HG02852 (cell line): ENCODE measurements around the gene PIK3R5.

Source experiments
- ATAC-seq: cut with Tn5 transposase; IDR thresholded peaks from one replicate; pipeline ENCODE4 v1.9.1; 2021; ENCODE audit warnings: mild to moderate bottlenecking, moderate library complexity; ENCODE audit not compliant: unreplicated experiment

The PIK3R5 gene

DNA sequence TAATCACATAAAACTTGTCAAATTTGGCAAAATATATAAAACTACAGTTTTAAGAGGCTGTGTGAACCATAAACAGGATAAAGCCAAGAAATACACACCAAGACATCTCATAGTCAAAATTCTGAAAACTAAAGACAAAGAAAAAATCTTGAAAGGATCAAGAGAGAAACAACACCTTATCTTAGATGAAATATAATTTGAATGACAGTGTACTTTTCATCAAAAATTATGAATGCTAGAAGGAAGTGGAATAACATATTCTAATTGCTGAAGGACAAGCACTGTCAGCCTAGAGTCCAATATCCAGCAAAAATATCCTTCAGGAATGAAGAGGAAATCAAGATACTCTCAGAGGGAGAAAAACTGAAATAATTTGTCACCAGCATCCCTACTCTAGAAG lies 37.2 kb downstream of the PIK3R5 start:
- no peak for ATAC-seq

- no peak for ATAC-seq
These were observed 38.1 kb downstream of the PIK3R5 start for GRCh38 chr17:8927395-8927794.

- no peak for ATAC-seq
These were observed 39.7 kb downstream of the PIK3R5 start for GRCh38 chr17:8925808-8926207.

GRCh38 chr17:8925141-8925540 lies 40.4 kb downstream of the PIK3R5 start:
- ATAC-seq, result no peak

GRCh38 chr17:8924595-8924994 lies 40.9 kb downstream of the PIK3R5 start:
- peak; percentile 79 for ATAC-seq

GRCh38 chr17:8923762-8924161 lies 41.7 kb downstream of the PIK3R5 start:
- no peak for ATAC-seq

- ATAC-seq, result no peak
These were observed 42.6 kb downstream of the PIK3R5 start for GRCh38 chr17:8922928-8923327.

- no peak for ATAC-seq
These were observed 43.1 kb downstream of the PIK3R5 start for GRCh38 chr17:8922451-8922850.

- ATAC-seq, result no peak
These were observed 44.4 kb downstream of the PIK3R5 start for GRCh38 chr17:8921147-8921546.

- ATAC-seq, result no peak
These were observed 46.6 kb downstream of the PIK3R5 start for GRCh38 chr17:8918807-8919465.

- no peak for ATAC-seq
These were observed 49.0 kb downstream of the PIK3R5 start for GRCh38 chr17:8916466-8916865.

- ATAC-seq, result no peak
These were observed 51.0 kb downstream of the PIK3R5 start for GRCh38 chr17:8914554-8914953.

- no peak for ATAC-seq
These were observed 51.6 kb downstream of the PIK3R5 start for GRCh38 chr17:8913879-8914278.

DNA sequence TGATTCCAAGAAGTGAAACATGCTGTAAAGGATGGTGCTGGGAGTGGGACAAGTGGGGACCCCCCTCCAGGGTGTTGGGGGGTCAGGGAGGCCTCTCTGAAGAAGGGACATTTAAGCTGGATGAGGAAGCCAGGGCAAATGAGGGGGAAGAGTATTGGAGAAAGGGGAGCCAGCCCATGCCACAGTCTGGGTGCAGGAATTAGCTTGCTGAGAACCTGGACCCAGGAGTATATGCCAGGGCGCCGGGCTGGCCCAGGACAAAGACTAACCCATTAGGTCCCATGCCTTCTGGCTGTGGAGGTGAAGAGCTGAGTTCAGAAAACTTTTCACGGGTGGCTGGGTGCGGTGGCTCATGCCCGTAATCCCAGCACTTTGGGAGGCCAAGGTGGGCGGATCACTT lies 52.4 kb downstream of the PIK3R5 start:
- ATAC-seq, result no peak

GRCh38 chr17:8912084-8912981 lies 53.2 kb downstream of the PIK3R5 start:
- ATAC-seq, result no peak

GRCh38 chr17:8910969-8911604 lies 54.4 kb downstream of the PIK3R5 start:
- no peak for ATAC-seq

DNA sequence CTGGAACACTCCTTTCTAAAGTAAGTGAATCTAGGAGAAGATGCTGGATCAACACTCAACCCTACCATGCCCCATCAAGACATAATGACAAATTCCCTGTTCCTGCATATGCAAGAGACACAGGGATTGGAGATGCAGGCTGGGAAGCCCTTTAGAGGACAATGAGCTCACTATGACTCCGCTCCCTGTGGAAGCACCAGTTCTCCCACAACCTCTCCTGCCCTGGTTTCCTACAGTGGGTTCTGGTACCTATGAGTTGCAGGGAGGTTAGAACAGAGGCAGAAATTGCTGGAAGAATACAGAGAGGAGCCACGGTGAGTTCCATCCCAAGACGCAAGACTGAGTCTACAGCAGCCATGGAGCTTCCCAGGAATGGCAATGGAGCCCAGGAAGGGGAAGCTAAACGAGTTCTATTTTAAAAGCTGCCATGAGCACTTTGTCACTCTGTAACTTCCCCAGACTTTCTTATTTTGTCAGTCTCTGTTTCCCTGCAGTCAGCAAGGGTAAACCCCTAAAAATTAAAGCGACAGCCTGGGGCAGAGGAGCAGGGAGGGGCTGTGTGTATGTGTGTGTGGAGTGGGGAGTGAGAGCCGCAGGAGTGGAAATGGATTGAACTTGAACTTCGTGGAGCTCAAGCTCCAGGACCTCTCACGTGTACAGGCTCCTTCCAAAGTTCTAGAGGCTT lies 55.8 kb downstream of the PIK3R5 start:
- no peak for ATAC-seq

- ATAC-seq, result no peak
These were observed 60.2 kb downstream of the PIK3R5 start for GRCh38 chr17:8905331-8905730.

DNA sequence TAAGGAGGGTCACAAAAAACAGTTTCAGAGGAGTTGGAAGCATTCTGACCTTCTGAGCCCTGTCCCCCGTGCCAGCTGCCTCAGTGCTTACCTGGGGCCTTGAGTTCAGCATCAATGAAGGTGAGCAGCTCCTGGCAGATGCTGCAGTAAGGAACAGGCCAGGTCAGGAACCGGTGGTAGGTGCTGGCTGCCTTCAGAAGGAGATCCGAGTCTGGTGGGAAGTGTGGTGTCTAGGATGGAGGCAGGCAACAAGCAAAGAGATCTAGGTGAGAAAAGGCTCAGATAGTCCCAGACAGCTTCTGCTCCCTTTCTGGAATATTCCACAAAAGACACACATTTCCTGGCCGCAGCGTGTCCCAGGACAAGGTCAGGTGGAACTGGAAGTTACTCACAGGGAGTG lies 60.8 kb downstream of the PIK3R5 start:
- no peak for ATAC-seq

GRCh38 chr17:8904201-8904600 lies 61.3 kb downstream of the PIK3R5 start:
- no peak for ATAC-seq
